Measurements from ENCODE around the gene SMCO2.

The SMCO2 gene

GRCh38 chr12:27446436-27446835 is at the start of gene SMCO2:
Gene SMCO2 (plus strand): TSS chr12:27446736. CDS start chr12:27470632, 23,896 bp downstream.
- Histone ChIP-seq H2AFZ (ENCODE audit: low read depth, low read length) (no peak within 1 kb of the TSS), H3K36me3 (ENCODE audit: insufficient read depth, low read length) (no peaks in the 10 kb centered on the region), H3K4me3 (ENCODE audit: low read length) (no peak within 1 kb of the TSS), H3K27me3 (ENCODE audit: insufficient read depth, low read length) (no peaks in the 10 kb centered on the region), H3K4me1 (ENCODE audit: insufficient read depth, low read length) (no peaks in the 10 kb centered on the region), H3K9me3 (ENCODE audit: low read length) (no peaks in the 10 kb centered on the region)

GRCh38 chr12:27398466-27398865 is 48.1 kb upstream of the SMCO2 start:
- H3K36me3 ChIP-seq (ENCODE audit: insufficient read depth, low read length), result no peaks in the 10 kb centered on the region
- H3K27me3 ChIP-seq (ENCODE audit: insufficient read depth, low read length), result no peaks in the 10 kb centered on the region
- H3K4me3 ChIP-seq (ENCODE audit: low read length), result no peak overlapping the region
- H2AFZ ChIP-seq (ENCODE audit: low read depth, low read length), result no peak overlapping the region
- no peaks in the 10 kb centered on the region for H3K9me3 ChIP-seq (ENCODE audit: low read length)
- no peaks in the 10 kb centered on the region for H3K4me1 ChIP-seq (ENCODE audit: insufficient read depth, low read length)

GRCh38 chr12:27399074-27399473 is 47.5 kb upstream of the SMCO2 start:
- H3K27me3 ChIP-seq (ENCODE audit: insufficient read depth, low read length), result no peaks in the 10 kb centered on the region
- no peaks in the 10 kb centered on the region for H3K36me3 ChIP-seq (ENCODE audit: insufficient read depth, low read length)
- H3K4me1 ChIP-seq (ENCODE audit: insufficient read depth, low read length), result no peaks in the 10 kb centered on the region
- no peaks in the 10 kb centered on the region for H3K9me3 ChIP-seq (ENCODE audit: low read length)
- H2AFZ ChIP-seq (ENCODE audit: low read depth, low read length), result no peak overlapping the region
- H3K4me3 ChIP-seq (ENCODE audit: low read length), result no peak overlapping the region

DNA sequence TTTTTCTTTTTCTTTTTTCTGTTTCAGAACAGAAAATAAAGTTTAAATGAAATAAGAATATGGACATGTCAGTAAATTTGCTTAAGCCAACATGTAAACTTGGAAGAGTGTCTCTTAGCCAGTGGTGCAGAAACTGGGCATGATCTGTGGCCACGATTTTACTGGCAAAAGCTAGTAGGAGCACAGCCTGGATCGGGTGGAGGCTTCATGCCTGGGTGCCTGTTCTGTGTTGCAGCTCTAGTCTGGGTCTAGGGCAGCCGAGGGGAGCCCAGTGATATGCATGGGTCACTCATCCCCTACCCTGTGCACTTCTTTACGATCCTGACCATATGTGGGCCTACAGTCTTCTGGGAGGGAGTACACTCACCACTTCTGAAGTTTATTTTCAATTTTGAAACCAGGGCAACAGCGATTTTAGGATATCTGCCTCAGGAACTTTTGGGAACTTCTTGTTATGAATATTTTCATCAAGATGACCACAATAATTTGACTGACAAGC is 45.6 kb upstream of the SMCO2 start:
- Histone ChIP-seq H3K36me3 (ENCODE audit: insufficient read depth, low read length) (peaks cover 4% of the 10 kb centered on the region), H3K27me3 (ENCODE audit: insufficient read depth, low read length) (no peaks in the 10 kb centered on the region), H3K9me3 (ENCODE audit: low read length) (peaks cover 4% of the 10 kb centered on the region), H2AFZ (ENCODE audit: low read depth, low read length) (no peak overlapping the region), H3K4me3 (ENCODE audit: low read length) (no peak overlapping the region), H3K4me1 (ENCODE audit: insufficient read depth, low read length) (no peaks in the 10 kb centered on the region)

GRCh38 chr12:27412047-27412446 is 34.5 kb upstream of the SMCO2 start:
- H3K4me3 ChIP-seq (ENCODE audit: low read length), result no peak overlapping the region
- H3K36me3 ChIP-seq (ENCODE audit: insufficient read depth, low read length), result no peaks in the 10 kb centered on the region
- H3K27me3 ChIP-seq (ENCODE audit: insufficient read depth, low read length), result no peaks in the 10 kb centered on the region
- no peaks in the 10 kb centered on the region for H3K4me1 ChIP-seq (ENCODE audit: insufficient read depth, low read length)
- peaks cover 2% of the 10 kb centered on the region for H3K9me3 ChIP-seq (ENCODE audit: low read length)
- H2AFZ ChIP-seq (ENCODE audit: low read depth, low read length), result no peak overlapping the region

- Histone ChIP-seq H3K27me3 (ENCODE audit: insufficient read depth, low read length) (no peaks in the 10 kb centered on the region), H3K36me3 (ENCODE audit: insufficient read depth, low read length) (peaks cover 3% of the 10 kb centered on the region), H3K4me1 (ENCODE audit: insufficient read depth, low read length) (no peaks in the 10 kb centered on the region), H2AFZ (ENCODE audit: low read depth, low read length) (no peak overlapping the region), H3K4me3 (ENCODE audit: low read length) (no peak overlapping the region), H3K9me3 (ENCODE audit: low read length) (peaks cover 2% of the 10 kb centered on the region)
Observed at GRCh38 chr12:27422697-27423096, 23.8 kb upstream of the SMCO2 start.

- Histone ChIP-seq H3K4me3 (ENCODE audit: low read length) (no peak overlapping the region), H3K36me3 (ENCODE audit: insufficient read depth, low read length) (no peaks in the 10 kb centered on the region), H3K4me1 (ENCODE audit: insufficient read depth, low read length) (no peaks in the 10 kb centered on the region), H3K27me3 (ENCODE audit: insufficient read depth, low read length) (no peaks in the 10 kb centered on the region), H3K9me3 (ENCODE audit: low read length) (no peaks in the 10 kb centered on the region), H2AFZ (ENCODE audit: low read depth, low read length) (no peak overlapping the region)
Observed at GRCh38 chr12:27424631-27425230, 21.8 kb upstream of the SMCO2 start.

GRCh38 chr12:27425306-27425705 is 21.2 kb upstream of the SMCO2 start:
- Histone ChIP-seq H3K27me3 (ENCODE audit: insufficient read depth, low read length) (no peaks in the 10 kb centered on the region), H3K4me3 (ENCODE audit: low read length) (no peak overlapping the region), H2AFZ (ENCODE audit: low read depth, low read length) (no peak overlapping the region), H3K9me3 (ENCODE audit: low read length) (no peaks in the 10 kb centered on the region), H3K36me3 (ENCODE audit: insufficient read depth, low read length) (no peaks in the 10 kb centered on the region), H3K4me1 (ENCODE audit: insufficient read depth, low read length) (no peaks in the 10 kb centered on the region)

DNA sequence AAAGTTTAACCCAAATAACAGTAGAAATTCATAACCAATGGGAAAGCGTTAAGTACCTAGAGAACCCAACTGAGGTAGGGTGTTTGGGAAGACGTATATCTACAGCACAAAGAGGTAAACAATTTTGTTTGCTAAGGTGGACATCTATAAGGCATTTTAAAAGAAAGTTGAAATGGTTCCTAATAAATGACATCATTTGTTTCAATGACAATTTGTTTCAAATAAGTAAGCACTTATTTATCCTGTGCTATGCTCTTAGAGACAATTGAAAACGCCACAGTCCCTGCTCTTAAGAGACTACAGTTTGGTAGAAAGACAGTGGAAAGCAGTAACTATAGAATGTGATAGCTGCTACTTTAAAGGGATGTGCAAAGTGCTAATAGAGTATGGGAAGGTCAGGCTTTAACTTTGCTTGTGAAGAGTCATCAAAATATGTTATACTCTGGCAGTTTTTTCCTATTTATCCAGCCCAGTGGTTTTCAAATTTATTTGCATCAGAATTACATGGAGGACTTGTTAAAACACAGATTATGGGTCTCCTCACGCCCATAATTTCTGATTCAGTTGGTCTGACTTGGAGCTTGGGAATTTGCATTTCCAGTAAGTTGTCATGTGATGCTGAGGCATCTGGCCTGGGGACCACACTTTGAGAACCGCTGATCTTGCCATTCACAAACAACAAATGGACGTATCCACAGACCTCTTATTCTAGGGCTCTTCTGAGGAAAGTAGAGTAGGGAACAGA is 19.6 kb upstream of the SMCO2 start:
- no peaks in the 10 kb centered on the region for H3K4me1 ChIP-seq (ENCODE audit: insufficient read depth, low read length)
- H3K27me3 ChIP-seq (ENCODE audit: insufficient read depth, low read length), result no peaks in the 10 kb centered on the region
- no peak overlapping the region for H3K4me3 ChIP-seq (ENCODE audit: low read length)
- no peak overlapping the region for H2AFZ ChIP-seq (ENCODE audit: low read depth, low read length)
- no peaks in the 10 kb centered on the region for H3K36me3 ChIP-seq (ENCODE audit: insufficient read depth, low read length)
- no peaks in the 10 kb centered on the region for H3K9me3 ChIP-seq (ENCODE audit: low read length)

DNA sequence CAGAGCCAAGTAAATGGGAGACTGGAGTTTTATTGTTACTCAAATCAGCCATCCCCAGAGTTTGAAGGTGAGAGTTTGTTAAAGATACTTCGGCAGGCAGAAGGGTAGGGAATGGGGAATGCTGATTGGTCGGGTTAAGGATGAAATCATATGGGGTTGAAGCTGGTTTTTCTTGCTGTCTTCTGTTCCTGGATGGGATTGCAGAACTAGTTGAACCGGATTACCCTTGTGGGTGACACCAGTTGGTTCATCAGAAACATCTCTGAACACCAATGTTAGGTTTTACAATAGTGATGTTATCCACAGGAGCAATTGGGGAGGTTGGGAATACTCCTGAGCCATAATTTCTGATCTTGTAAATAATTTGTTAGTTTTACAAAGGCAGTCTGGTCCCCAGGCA is 18.7 kb upstream of the SMCO2 start:
- Histone ChIP-seq H3K36me3 (ENCODE audit: insufficient read depth, low read length) (no peaks in the 10 kb centered on the region), H3K4me1 (ENCODE audit: insufficient read depth, low read length) (no peaks in the 10 kb centered on the region), H3K9me3 (ENCODE audit: low read length) (no peaks in the 10 kb centered on the region), H2AFZ (ENCODE audit: low read depth, low read length) (no peak overlapping the region), H3K4me3 (ENCODE audit: low read length) (no peak overlapping the region), H3K27me3 (ENCODE audit: insufficient read depth, low read length) (no peaks in the 10 kb centered on the region)

- H3K36me3 ChIP-seq (ENCODE audit: insufficient read depth, low read length), result no peaks in the 10 kb centered on the region
Observed at GRCh38 chr12:27428466-27428865, 18.1 kb upstream of the SMCO2 start.

GRCh38 chr12:27429606-27430005 is 16.9 kb upstream of the SMCO2 start:
- H3K9me3 ChIP-seq (ENCODE audit: low read length), result no peaks in the 10 kb centered on the region
- H2AFZ ChIP-seq (ENCODE audit: low read depth, low read length), result no peak overlapping the region
- H3K4me1 ChIP-seq (ENCODE audit: insufficient read depth, low read length), result no peaks in the 10 kb centered on the region
- H3K27me3 ChIP-seq (ENCODE audit: insufficient read depth, low read length), result no peaks in the 10 kb centered on the region
- H3K4me3 ChIP-seq (ENCODE audit: low read length), result no peak overlapping the region
- H3K36me3 ChIP-seq (ENCODE audit: insufficient read depth, low read length), result no peaks in the 10 kb centered on the region

More at GRCh38 chr12:27428466-27428865, 18.1 kb upstream of the SMCO2 start:
- no peak overlapping the region for H3K4me3 ChIP-seq (ENCODE audit: low read length)
- H2AFZ ChIP-seq (ENCODE audit: low read depth, low read length), result no peak overlapping the region
- H3K9me3 ChIP-seq (ENCODE audit: low read length), result no peaks in the 10 kb centered on the region
- no peaks in the 10 kb centered on the region for H3K4me1 ChIP-seq (ENCODE audit: insufficient read depth, low read length)
- H3K27me3 ChIP-seq (ENCODE audit: insufficient read depth, low read length), result no peaks in the 10 kb centered on the region

GRCh38 chr12:27431185-27431584 is 15.4 kb upstream of the SMCO2 start:
- no peak overlapping the region for H3K4me3 ChIP-seq (ENCODE audit: low read length)
- no peak overlapping the region for H2AFZ ChIP-seq (ENCODE audit: low read depth, low read length)
- H3K36me3 ChIP-seq (ENCODE audit: insufficient read depth, low read length), result no peaks in the 10 kb centered on the region
- no peaks in the 10 kb centered on the region for H3K27me3 ChIP-seq (ENCODE audit: insufficient read depth, low read length)
- no peaks in the 10 kb centered on the region for H3K9me3 ChIP-seq (ENCODE audit: low read length)
- H3K4me1 ChIP-seq (ENCODE audit: insufficient read depth, low read length), result no peaks in the 10 kb centered on the region

All from neuron (in vitro differentiated cells).